GM18907 (cell line): Measurements from ENCODE around the gene ZNF845.
A peak's percentile ranks its signal among the peaks of the same experiment; 100 is the strongest.
"Not testable (repeated sequence)": the region's sequence is repeated elsewhere in the genome, so short reads cannot be mapped to it uniquely, and the experiment has no call there.

Experiments used
- ATAC-seq: cut with Tn5 transposase; IDR thresholded peaks from one replicate; pipeline ENCODE4 v1.9.1; 2021; ENCODE audit warnings: mild to moderate bottlenecking, moderate library complexity; ENCODE audit not compliant: unreplicated experiment

Gene ZNF845

GRCh38 chr19:53333463-53334449 lies at the start of gene ZNF845:
ZNF845 (plus strand) TSS chr19:53333749; CDS start chr19:53341308, 7,559 bp downstream.
- peak; percentile 94 for ATAC-seq

GRCh38 chr19:53285087-53285486 lies 48.5 kb upstream of the ZNF845 start:
- no peak for ATAC-seq

GRCh38 chr19:53290758-53291549 lies 42.6 kb upstream of the ZNF845 start:
- ATAC-seq: no peak

- no peak for ATAC-seq
Measured at GRCh38 chr19:53294786-53295441, 38.6 kb upstream of the ZNF845 start.

- not testable (repeated sequence) for ATAC-seq
Measured at GRCh38 chr19:53301341-53301740, 32.2 kb upstream of the ZNF845 start.

GRCh38 chr19:53308339-53308811 lies 25.2 kb upstream of the ZNF845 start:
- ATAC-seq: no peak

- ATAC-seq: no peak
Measured at GRCh38 chr19:53311044-53311443, 22.5 kb upstream of the ZNF845 start.

- ATAC-seq: no peak
Measured at GRCh38 chr19:53311897-53312296, 21.7 kb upstream of the ZNF845 start.

GRCh38 chr19:53328967-53329366 lies 4.6 kb upstream of the ZNF845 start:
- no peak for ATAC-seq

- no peak for ATAC-seq
Measured at GRCh38 chr19:53332484-53332883, 1.1 kb upstream of the ZNF845 start.

GRCh38 chr19:53333066-53333462 lies 485 bp upstream of the ZNF845 start:
- ATAC-seq: peak; percentile 31

- ATAC-seq: not testable (repeated sequence)
Measured at GRCh38 chr19:53344403-53344802, 10.9 kb downstream of the ZNF845 start.

GRCh38 chr19:53355739-53356138 lies 22.2 kb downstream of the ZNF845 start:
- ATAC-seq: no peak

- ATAC-seq: no peak
Measured at GRCh38 chr19:53357821-53358581, 24.5 kb downstream of the ZNF845 start.

- not testable (repeated sequence) for ATAC-seq
Measured at GRCh38 chr19:53360056-53360455, 26.5 kb downstream of the ZNF845 start.

GRCh38 chr19:53365134-53365898 lies 31.8 kb downstream of the ZNF845 start, which contains the start of gene ZNF525:
ZNF525 (plus strand) TSS chr19:53365705; CDS start chr19:53372282, 6,577 bp downstream.
- peak; percentile 99 for ATAC-seq

GRCh38 chr19:53365899-53366493 lies 32.4 kb downstream of the ZNF845 start:
- peak; percentile 60 for ATAC-seq

- no peak for ATAC-seq
Measured at GRCh38 chr19:53372196-53372595, 38.6 kb downstream of the ZNF845 start.

GRCh38 chr19:53374288-53374687 lies 40.7 kb downstream of the ZNF845 start:
- no peak for ATAC-seq
